ENCODE results near the gene ACTN4. TPM values are rescaled to one million over a fixed set of nuclear protein-coding genes. Genes with fewer than 3 reads are reported as not detected.

ACTN4 gene
- total and polyA plus RNA-seq, 2 experiments from 2014 or later, result 59.3 to 321 TPM

GRCh38 chr19:38735257-38735686 is 87.8 kb downstream of the ACTN4 start:
- WGBS (ENCODE audit: low lambda C conversion rate, missing lambda C conversion rate), result 5% methylated on average over 13 of the region's 18 CpGs
- peaks cover 5% of the 10 kb centered on the region for H3K4me1 ChIP-seq (ENCODE audit: insufficient read depth)
- H3K27ac ChIP-seq, result peak overlapping the region; percentile 91
- no peak overlapping the region for H2AFZ ChIP-seq
- no peaks in the 10 kb centered on the region for H3K9me2 ChIP-seq (replicated peaks; ENCODE audit: insufficient read depth)
- no peaks in the 10 kb centered on the region for H4K20me1 ChIP-seq (ENCODE audit: insufficient read depth, poor library complexity, severe bottlenecking)
- TF ChIP-seq CTCF (IDR thresholded peaks at IDR 0.05; ENCODE audit: poor library complexity) (no peak), EZH2 (IDR thresholded peaks at IDR 0.05; ENCODE audit: borderline replicate concordance) (no peak), EZH2phosphoT487 (IDR thresholded peaks at IDR 0.05; ENCODE audit: low read depth, severe bottlenecking, unreplicated experiment) (no peak)
- H3K9me3 ChIP-seq (ENCODE audit: low read depth), result no peaks in the 10 kb centered on the region
- H3K36me3 ChIP-seq (replicated peaks; ENCODE audit: insufficient read depth, low read depth), result no peaks in the 10 kb centered on the region
- DNase-seq (ENCODE audit: low spot score), result peak; percentile 64
- no peaks in the 10 kb centered on the region for H3K79me2 ChIP-seq
- H3K4me2 ChIP-seq, result peak overlapping the region; percentile 77
- no peak overlapping the region for H3K4me3 ChIP-seq
- no peaks in the 10 kb centered on the region for H3K27me3 ChIP-seq

GRCh38 chr19:38736036-38736412 is 88.6 kb downstream of the ACTN4 start:
- Histone ChIP-seq H4K20me1 (ENCODE audit: insufficient read depth, poor library complexity, severe bottlenecking) (no peaks in the 10 kb centered on the region), H2AFZ (peak overlapping the region; percentile 35), H3K9me3 (ENCODE audit: low read depth) (no peaks in the 10 kb centered on the region), H3K4me3 (peak overlapping the region; percentile 29), H3K9me2 (replicated peaks; ENCODE audit: insufficient read depth) (no peaks in the 10 kb centered on the region), H3K27ac (peak overlapping the region; percentile 82), H3K36me3 (replicated peaks; ENCODE audit: insufficient read depth, low read depth) (no peaks in the 10 kb centered on the region), H3K4me1 (ENCODE audit: insufficient read depth) (peaks cover 5% of the 10 kb centered on the region), H3K27me3 (no peaks in the 10 kb centered on the region), H3K4me2 (peak overlapping the region; percentile 81), H3K79me2 (no peaks in the 10 kb centered on the region)
- peak; percentile 3 for TF ChIP-seq CTCF (IDR thresholded peaks at IDR 0.05; ENCODE audit: poor library complexity)
- TF ChIP-seq EZH2phosphoT487 (IDR thresholded peaks at IDR 0.05; ENCODE audit: low read depth, severe bottlenecking, unreplicated experiment), result no peak
- peak; percentile 89 for DNase-seq (ENCODE audit: low spot score)
- no CpG with 5 or more reads among the region's 42 CpGs for WGBS (ENCODE audit: low lambda C conversion rate, missing lambda C conversion rate)

GRCh38 chr19:38736413-38737280 is 89.2 kb downstream of the ACTN4 start:
- TF ChIP-seq EZH2phosphoT487 (IDR thresholded peaks at IDR 0.05; ENCODE audit: low read depth, severe bottlenecking, unreplicated experiment) (no peak), CTCF (IDR thresholded peaks at IDR 0.05; ENCODE audit: poor library complexity) (no peak)
- H3K4me3 ChIP-seq, result peak overlapping the region; percentile 29
- no peaks in the 10 kb centered on the region for H3K27me3 ChIP-seq
- H4K20me1 ChIP-seq (ENCODE audit: insufficient read depth, poor library complexity, severe bottlenecking), result no peaks in the 10 kb centered on the region
- 3% methylated on average over 7 of the region's 36 CpGs for WGBS (ENCODE audit: low lambda C conversion rate, missing lambda C conversion rate)
- peak overlapping the region; percentile 81 for H3K4me2 ChIP-seq
- no peaks in the 10 kb centered on the region for H3K9me2 ChIP-seq (replicated peaks; ENCODE audit: insufficient read depth)
- H3K27ac ChIP-seq, result peak overlapping the region; percentile 82
- no peaks in the 10 kb centered on the region for H3K36me3 ChIP-seq (replicated peaks; ENCODE audit: insufficient read depth, low read depth)
- H3K79me2 ChIP-seq, result no peaks in the 10 kb centered on the region
- DNase-seq (ENCODE audit: low spot score), result peak; percentile 93
- no peaks in the 10 kb centered on the region for H3K9me3 ChIP-seq (ENCODE audit: low read depth)
- H2AFZ ChIP-seq, result peak overlapping the region; percentile 35
- peaks cover 5% of the 10 kb centered on the region for H3K4me1 ChIP-seq (ENCODE audit: insufficient read depth)

Data from hepatocyte (in vitro differentiated cells).